ENCODE results near the gene BRD1.
A peak's percentile ranks its signal among the peaks of the same experiment; 100 is the strongest.
"Not testable (repeated sequence)": the region's sequence is repeated elsewhere in the genome, so short reads cannot be mapped to it uniquely, and the experiment has no call there.

Gene BRD1

DNA sequence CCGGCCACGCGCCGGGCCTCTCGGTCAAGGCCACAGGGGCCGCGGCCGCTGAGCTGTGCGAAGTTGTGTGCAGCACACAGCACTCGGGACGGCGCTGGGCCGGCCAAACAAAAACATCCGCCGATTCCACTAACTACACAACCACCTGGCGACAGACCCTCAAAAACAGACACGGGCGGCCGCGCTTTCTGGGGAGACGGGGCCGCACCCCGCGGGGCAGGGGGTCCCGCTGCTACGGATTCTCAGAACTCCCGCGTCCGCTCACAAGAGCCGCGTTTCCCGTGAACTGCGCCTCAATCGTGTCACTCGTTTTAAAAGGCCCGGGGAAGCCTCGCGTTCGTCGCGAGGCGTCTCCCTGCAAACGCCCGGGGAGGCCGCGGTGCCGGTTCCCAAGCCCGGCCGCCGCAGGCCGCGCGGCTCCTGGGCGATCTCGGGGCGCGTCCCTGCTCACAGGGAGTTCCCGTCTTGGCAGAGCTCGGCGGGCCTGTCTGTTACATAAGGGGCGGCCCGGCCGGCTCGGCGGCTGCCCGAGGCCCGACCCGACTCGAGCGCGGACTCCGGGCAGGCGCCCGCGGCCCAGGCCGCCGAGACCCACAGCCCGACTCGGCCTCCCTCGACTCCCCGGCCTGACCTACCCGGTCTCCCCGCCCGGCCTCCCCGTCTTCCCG, 936 bp downstream of the BRD1 start:
- peak; percentile 57 for DNase-seq (ENCODE audit: low read depth, low spot score)

DNA sequence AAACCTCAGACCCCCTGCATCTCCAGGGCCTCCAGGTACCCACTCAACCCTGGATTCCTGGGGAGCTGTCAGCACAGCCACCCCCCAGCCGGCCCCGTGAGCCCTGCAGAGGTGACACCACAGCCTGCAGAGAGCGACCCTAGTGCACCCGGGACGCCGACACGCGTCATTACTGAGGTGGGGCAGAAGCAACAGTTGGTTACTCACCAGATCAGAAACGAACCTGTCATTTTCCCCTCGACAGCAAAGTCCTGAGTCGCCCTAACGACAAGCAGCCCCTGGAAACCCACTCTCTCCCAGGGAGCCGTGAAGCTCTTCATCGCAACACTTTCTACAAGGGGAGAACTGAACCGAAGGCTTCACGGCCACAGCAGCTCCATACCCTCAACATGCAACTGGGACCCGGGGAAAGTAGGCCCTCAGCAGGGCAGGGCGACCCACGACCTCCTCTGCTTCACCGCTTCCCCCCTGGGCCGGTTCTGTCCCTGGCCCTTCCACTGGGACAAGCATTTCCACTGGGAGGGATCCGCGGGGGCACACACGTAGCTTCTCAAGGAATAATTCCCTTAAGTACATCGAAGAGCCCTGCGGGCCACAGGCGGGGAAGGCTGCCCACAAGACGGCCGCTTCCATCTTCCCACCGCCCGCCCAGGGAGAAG, 1.6 kb downstream of the BRD1 start:
- DNase-seq (ENCODE audit: low read depth, low spot score) = peak; percentile 48

DNA sequence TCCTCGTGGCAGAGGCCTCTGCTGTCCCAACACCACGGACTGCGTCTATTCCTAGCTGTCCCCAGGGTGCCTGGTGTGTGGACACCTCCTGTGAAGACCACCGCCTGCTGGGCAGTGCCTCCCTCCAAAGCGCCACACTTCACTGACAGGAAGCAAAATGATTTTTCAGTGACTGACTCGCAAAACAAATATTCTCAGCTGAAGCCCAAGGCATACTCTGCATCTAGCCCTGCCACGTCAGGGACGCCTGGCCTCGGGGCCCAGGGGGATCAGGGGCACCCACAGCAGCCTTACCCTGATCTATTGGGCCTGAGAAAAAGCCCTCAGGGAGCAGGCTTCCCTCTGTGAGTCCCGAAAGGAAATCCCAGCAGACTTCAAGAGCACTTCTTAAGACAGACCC, 2.2 kb downstream of the BRD1 start:
- peak; percentile 49 for DNase-seq (ENCODE audit: low read depth, low spot score)

DNA sequence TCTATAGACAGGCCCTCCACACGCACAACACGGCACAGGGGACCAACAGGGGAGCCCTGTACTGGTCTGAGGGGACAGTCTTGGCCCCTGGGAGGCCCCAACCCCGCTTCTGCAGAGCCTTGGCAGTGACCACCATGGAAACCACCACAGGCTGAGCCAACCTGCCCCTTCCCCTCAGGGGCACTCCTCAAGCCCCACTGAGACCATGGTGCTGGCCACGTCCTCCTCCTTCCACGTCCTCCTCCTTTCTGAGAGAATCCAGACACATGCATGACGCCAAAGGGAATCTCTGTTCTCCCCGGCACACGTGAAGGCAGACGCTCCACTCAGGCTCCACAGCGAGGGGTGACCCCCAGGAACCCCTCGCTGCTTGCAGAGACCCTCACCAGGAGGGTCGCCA, 2.7 kb downstream of the BRD1 start:
- no peak for DNase-seq (ENCODE audit: low read depth, low spot score)

DNA sequence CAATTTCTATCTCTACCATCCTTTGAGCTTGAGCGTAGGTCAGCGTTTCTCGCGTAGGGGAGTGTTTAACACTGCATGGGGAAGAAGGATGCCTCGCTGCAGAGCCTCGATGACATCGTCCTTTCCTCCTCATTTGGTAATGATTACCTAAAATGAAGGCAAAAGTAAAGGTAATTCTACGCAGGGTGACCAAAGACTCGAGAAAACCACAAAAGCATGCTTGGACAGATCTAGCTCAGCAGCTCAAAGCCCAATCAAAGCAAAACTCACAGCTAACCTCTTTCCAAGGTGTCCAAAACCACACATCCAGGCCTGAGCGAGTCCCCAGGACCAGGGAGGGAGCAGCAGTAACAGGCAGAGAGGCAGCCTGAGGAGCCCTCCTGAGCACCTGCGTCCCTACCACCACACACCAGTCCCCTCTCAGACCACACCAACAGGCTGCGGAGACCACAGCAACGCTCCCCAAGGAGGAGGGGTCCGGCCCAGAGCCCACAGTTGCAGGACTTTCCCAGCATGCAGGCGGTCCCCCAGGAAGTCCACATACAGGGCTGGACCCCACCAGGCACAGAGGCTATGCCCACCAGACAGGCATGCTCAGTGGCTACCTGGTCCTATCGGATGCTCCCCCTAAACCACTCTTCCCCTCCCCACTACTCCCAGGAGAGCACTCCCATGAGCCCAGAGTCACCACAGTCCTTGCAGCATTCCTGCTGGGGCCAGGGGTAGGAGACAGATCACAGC, 3.3 kb downstream of the BRD1 start:
- no peak for DNase-seq (ENCODE audit: low read depth, low spot score)

DNA sequence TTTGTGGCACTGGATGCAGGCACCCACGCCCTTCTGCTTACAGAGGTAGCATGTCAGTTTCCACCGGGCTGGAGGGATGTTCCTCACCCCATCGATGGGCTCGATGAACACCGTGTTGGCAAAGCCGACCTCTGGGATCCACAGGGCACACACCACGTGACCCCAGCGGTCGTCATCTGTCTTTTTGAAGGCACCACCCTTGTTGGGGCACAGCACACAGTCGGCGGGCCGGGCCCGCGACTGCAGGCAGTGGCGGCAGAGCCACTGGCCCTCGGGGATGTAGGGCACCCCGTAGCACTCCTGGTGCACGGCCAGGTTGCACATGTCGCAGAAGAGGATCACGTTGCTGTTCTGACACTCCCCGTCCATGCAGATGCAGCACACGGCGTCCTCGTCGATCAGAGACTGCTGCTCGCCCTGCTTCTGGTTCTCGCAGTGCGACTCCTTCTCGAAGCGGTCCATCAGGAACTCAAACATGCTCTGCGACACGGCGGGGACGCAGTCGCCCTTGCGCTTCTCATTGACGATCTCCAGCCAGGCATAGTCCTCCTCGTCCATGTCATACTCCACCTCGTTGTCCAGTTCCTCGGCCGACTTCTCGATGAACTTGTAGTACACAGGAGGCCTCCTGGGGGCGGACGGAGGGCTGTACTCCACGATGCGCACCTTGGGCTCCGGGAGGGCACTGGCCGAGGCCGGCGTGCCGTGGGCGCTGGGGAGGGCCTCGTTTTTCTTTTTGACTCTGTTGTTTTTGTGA, 4.2 kb downstream of the BRD1 start:
- no peak for DNase-seq (ENCODE audit: low read depth, low spot score)

DNA sequence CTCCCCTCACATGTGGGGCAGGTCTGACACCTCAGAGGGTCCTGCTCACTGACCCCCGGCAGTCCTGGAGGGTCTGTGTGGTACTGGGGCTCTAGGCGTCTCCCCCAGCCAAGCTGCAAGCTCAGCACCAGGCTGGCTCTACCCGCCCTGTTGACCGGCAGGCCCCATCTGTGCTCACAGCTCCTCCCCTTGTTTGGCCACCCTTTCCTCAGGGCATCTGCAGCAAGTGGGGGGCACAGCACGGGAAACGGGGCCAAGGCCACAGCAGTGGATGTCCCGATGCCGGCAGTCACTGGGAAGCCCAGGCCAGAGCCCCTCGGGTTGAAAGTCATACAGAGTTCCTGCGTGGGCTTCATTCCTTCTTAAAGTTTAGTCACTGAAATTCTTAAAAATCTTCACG, 5.9 kb downstream of the BRD1 start:
- DNase-seq (ENCODE audit: low read depth, low spot score) = not testable (repeated sequence)

DNA sequence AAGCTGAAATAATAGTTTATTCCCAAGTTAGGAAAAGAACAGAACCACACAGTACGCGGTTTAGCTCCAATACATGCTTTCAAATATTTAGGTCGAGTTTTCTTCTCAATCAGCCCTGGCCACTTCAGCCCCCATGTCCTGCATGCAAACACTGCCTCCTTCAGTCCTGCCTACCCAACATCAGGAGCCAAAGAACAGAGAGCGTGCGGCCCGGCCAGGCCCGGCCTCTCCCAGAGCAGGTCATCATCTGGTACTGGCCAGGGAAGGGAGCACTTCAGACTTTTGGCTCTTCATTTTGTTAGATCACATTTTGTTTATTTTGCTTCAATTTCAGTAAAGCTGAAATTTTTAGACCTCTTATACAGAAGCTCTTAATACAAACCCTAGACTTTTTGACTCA, 6.7 kb downstream of the BRD1 start:
- no peak for DNase-seq (ENCODE audit: low read depth, low spot score)

DNA sequence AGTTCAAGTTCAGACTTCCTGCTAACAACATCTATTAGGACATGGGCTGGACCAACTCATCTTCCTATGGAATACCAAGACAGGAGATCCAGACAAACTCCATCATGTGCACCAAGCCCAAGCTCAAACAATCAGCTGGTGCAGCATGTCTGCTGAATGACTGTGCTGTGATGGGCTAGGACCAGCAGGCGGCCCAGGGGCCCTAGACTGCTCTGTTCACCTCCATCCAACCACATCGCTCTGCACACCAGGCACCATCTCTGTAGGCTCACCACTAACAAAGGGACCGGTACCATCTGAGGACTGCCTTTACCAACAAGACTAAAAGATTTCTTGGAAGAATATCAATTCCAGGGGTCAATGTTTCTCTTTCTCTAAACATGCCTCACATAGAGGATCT, 10.3 kb downstream of the BRD1 start:
- no peak for DNase-seq (ENCODE audit: low read depth, low spot score)

DNA sequence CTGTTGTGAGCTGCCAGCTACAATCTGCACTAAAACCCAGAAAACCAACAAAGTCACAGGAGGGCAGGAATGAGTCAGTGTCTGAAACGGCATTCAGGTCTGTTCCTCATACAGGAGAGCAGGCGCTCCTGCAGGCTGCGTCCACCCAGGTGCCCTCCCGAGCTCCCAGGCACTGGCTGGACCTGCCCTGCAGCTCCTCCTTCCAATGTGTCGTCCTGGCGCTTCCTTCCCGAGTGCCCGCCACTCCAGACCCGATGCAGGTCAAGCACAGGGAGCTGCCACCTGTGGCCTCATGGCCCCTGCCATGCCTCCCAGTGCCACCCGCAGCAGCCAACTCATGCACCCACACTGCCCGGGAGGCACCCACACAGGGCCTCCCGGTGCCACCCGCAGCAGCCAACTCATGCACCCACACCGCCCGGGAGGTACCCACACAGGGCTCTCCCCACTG, 12.0 kb downstream of the BRD1 start:
- peak; percentile 51 for DNase-seq (ENCODE audit: low read depth, low spot score)

DNA sequence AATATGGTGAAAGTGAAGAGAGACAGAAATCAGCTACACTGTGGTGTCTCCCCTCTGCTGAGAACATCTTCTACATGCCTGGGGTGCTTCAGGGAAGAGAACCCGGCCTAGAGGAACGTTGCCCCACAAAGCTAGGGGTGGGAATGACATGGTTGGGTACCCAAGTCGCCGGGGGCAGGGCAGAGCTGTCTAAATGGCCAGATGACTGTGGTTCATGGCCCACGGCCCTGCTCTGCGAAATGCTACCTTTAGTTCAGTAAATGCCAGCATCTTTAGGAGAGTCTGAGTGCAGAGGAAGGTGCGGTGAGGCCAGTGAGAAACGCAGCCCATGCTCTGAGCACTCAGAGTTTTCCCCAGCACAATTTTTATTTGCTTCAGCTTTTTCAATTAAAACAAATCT, 12.8 kb downstream of the BRD1 start:
- DNase-seq (ENCODE audit: low read depth, low spot score) = no peak

DNA sequence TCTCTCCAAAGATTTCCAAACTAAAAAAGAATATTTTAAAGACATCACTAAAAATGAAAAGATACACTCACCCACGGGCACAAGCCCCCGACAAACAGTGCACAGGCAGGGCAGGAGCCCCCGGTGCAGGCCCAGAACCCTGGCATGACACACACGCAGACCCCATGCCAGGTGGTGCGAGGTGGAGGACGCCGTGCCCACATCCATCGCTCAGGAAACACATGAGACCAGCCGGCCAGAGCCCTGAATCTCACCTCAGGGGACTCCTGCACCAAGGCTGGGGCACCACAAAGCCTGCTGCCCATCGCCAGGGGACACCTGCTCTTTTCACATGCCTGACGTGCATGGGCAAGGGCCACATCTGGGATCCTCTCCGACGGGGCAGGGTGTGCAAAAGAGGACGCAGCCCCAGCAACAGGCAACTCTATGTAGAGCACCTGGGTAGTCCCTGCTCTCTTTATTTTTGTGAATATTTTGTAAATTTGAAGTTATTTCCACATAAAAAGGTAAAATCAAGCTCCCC, 13.4 kb downstream of the BRD1 start:
- no peak for DNase-seq (ENCODE audit: low read depth, low spot score)

DNA sequence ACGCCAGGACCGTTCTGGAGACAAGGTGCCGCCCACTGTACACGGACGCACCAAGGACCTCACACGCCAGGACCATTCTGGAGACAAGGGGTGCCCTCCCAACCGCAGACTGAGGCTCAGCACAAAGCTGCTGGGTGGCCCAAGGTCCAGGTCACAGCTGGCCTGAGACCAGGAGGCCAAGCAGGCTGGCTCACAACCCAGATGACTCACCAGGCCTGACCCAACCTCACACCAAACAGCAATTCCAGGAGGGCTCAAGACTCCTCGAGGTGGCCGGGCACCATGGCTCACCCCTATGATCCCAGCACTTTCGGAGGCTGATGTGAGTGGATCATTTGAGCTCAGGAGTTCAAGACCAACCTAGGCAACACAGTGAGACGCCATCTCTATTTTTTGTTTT, 14.8 kb downstream of the BRD1 start:
- DNase-seq (ENCODE audit: low read depth, low spot score) = no peak

DNA sequence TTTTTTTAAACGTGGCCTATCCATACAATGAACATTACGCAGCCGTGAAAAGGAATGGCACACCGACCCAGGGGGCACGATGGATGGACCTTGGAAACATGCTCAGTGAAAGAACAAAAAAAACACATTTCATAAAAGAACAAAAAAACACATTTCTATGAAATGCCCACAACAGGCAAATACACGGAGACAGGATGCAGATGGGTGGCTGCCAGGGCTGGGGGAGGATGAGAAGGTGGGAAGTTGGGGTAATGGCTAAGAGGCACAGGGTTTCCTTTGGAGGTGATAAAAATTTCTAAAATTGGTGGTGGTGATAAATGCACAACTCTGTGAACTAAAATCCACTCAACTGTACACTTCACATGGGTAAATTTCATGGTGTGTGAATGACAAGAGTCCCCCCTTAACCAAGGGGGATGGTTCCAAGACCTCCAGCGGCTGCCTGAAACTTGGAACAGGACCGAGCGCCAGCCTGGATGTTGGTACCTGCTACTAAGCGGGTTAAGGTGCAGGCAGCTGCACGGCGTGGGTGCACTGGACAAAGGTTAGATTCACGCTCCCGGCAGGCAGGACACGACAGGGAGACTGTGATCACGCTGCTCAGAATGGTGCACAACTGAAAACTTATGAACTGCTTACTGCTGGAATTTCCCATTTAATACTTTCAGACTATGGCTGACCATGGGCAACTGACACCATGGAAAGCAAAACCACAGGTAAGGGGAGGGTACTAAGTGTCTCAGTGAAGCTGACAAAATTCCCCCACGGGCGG, 16.5 kb downstream of the BRD1 start:
- DNase-seq (ENCODE audit: low read depth, low spot score) = no peak

DNA sequence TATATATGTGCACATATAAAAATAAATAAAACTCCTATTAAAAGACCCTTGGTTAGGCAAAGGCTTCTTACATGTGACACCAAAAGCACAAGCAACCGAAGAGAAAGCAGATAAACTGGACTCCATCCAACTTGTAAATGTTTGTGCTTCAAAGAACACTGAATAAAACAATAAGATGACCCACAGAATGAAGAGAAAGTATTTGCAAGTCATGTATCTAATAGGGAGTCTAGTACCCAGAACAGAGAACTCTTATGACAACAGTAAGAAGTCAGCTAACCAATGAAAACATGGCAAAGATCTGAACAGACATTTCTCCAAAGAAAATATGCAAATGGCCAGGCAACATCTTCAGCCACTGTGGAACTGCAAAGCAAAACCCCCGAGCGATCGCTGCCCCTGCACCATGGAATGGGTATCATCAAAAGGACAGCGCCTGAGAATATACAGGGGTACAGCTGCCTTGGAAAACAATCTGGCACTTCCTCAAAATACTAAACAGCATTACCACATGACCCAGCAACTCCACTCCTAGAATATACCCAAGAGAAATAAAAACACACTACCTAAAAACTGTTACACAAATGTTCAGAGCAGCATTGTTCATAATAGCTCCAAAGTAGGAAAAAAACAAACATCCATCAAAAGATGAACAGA, 17.2 kb downstream of the BRD1 start:
- no peak for DNase-seq (ENCODE audit: low read depth, low spot score)

DNA sequence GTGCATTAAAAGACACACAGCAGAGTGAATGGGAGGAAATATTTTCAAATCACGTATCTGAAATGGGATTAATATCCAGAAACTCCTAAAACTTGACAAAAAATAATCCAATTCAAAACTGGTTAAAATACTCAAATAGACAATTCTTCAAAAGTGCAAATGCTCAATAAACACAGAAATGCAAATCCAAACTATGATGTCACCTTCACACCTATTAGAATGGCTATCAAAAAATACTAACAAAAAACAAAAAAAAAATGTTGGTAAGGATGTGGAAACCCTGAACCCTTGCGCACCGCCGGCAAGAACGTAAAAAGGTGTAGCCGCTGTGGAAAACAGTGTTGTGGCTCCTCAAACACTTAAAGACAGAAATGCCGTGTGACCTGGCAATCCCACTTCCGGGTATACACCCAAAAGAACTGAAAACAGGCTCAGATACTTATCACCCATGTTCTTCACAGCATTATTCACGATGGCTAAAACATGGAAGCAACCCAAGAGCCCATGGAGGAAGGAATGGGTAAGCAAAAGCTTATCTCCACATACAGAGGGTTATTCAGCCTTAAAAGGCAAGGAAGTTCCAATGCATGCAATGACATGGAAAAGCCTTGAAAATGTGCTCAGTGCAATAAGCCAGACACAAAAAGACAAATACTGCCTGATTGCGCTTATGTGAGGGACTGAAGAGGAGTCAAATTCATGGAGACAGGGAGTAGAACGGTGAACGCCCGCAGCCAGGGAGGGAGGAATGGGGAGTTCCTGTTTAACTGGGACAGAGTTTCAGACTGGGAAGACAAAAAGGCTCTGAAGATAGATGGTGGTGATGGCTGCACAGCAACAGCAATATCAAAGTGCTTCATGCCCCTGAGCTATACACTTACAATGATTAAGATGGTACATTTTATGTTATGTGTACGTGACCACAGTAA, 19.6 kb downstream of the BRD1 start:
- DNase-seq (ENCODE audit: low read depth, low spot score) = peak; percentile 25

DNA sequence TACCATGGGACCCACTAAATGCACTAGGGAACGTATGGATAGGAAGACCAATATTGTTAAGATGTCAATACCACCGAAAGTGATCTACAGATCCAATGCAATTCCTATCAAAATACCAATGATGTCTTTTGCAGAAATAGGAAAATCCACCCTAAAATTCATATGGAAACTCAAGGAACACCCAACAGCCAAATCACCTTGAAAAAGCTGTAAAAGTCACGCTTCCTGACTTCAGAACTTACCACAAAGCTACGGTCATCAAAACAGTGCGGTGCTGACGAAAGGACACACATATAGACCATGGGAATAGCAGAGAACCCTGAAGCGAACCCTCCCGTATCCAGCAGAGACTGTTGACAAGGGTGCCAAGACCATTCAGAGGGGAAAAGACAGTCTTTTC, 20.5 kb downstream of the BRD1 start:
- DNase-seq (ENCODE audit: low read depth, low spot score) = no peak

DNA sequence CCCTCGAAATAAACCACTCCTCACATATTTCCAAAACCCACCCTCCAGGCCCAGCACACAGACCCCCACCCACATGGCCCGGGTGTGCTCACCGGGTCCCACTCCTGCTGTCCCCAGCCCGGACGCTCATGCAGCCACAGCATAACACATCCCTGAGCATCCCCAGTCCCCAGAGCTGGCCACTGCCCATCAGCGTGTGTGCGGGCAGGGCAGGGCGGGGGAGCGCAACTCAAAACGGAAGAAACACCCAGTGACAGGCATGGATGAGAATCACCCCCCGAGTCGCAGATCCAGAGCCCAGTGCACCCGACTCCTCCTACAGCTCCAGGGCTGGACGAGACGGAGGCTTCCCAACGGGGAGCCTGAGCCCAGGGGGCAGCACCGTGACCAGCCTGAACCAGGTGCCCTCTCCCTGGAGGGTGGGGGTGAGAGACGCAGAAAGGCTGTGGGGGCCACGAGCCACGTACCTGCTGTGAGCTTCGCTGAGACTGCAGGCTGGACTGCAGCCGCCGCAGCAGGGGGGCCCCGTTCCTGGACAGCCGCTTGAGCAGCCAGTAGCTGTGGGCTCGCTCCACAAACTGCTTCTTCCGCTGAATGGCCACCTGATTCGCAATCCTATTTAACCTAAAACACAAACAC, 23.8 kb downstream of the BRD1 start:
- DNase-seq (ENCODE audit: low read depth, low spot score) = no peak

DNA sequence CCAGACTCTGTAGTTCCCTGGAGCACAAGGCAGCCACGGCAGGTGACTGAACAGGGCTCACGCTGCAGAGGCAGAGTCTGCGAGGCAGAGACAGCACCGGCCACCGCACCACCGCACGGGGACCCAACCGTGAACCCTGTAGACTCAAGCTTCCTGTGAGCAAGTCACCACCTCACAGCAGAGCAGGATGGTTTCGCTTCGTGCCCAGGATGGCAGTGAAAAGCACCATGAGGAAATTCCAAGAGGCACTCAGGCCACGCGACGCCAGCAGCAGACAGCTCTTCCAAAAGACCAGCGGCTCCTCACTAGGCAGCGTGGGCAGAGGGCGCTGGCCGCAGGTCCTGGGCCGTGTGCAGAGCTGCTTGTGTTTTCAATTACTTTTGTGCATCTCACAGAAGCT, 24.5 kb downstream of the BRD1 start:
- DNase-seq (ENCODE audit: low read depth, low spot score) = no peak

Measured in astrocyte of the hippocampus (primary cell).